Fibroblast of peridontal ligament (primary cell): ENCODE results near the gene KIAA1614.

Experiments
- DNase-seq: peaks from one replicate; pipeline ENCODE4 v3.0.0-alpha.2; 2010; ENCODE audit errors: extremely low read depth

KIAA1614 gene

DNA sequence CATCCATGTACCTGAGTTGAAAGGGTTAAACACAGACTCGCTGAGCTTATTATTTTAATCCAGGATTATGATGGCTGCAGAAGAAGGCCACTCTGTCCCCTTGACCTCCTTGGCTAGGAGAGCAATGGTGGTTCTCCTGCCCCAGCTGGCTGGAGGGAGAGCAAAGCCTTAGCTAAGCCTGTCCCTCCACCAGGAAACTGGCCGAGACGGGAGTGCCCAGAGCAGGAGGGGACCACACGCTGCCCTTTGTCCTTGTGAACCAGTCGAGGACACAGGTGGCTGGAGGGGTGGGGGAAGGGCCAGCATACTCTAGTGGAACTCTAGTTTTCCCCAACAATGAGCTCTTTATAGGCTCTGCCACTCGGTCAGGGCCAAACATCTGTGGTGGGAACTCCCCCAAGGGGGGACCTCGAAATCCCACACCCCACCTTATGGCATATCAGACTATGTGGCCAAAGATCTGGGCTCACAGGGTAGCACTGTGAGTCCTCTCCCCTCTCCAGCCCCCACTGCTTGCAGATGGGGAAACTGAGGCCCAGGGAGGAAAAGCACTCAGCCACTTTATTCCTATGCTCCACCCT is 12.9 kb downstream of the KIAA1614 start:
- DNase-seq: no peak

DNA sequence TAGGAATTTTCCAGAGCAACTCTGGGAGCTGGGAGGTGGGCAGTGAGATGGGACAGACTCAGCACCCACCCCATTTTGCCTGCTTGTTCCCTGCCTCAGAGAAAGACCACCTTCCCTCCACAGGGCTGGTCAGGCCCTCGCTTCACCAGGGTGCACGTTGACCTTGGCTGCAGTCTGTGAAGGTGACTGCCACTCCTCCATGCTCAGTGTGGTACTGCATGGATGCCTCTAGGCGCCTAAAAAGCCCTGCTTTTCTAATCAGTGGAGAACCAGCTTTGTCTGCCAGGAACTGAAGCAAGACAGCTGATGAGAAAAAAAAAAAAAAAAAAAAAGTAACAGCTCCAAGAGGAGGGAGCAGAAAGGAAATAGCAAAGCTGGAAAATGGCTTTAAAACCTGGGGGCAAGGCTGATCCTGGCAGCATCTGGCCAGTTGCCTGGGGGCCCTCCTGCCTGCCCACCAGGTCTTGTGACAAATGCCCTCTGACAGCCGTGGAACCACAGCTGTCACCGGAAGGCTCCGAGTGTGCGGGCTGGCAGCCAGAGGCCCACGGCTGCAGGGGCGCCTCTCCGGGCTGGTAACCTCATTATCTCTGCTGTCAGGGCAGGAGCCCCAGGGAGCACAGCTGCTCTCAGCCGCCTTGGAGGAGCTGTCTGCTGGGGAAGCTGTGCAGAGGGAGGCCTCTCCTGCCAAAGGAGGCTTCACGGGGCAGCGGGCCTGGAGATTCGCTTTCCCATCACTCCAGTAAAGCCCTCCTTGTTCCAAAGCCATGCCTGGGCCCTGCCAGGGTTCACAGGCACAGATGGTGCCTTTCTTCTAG is 13.7 kb downstream of the KIAA1614 start:
- peak; percentile 40 for DNase-seq

DNA sequence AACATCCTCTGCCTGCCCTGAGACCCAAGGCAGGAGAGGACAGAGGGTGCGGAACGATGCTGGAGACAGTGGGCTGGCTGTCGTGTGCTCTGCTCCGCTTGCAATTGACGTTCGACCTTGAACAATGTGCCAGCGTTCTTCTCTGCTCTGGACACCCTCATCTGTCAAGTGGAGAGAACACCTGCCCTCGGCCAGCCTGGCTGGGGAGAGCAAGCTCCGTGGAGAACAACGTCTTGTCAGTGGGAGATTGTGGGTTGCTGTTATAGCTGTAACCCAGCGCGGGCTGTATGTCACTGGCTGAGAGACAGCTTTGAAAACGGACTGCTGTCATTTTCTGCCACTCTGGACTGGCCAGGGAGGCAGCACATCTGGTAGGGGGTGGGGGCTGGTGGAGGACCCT is 14.7 kb downstream of the KIAA1614 start:
- no peak for DNase-seq

DNA sequence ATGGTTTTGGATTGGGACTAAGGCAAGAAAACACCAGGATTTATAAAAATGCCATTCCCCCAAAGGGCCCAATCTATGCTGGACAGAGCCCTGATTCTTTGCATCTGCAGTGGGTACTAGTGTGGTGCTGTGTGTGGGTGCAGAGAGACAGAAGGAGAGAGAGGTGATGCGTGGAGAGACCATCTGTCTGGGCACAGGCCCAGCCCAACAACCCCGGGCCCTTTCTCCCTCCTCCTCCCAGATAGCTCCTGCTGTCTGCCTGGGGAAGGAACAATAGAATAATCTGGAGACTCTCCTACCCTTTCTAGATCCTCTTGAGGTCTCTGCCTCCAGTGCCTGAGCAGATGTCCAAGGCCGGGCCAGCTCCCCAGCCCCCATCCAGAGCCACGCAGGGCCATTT is 15.1 kb downstream of the KIAA1614 start:
- no peak for DNase-seq

DNA sequence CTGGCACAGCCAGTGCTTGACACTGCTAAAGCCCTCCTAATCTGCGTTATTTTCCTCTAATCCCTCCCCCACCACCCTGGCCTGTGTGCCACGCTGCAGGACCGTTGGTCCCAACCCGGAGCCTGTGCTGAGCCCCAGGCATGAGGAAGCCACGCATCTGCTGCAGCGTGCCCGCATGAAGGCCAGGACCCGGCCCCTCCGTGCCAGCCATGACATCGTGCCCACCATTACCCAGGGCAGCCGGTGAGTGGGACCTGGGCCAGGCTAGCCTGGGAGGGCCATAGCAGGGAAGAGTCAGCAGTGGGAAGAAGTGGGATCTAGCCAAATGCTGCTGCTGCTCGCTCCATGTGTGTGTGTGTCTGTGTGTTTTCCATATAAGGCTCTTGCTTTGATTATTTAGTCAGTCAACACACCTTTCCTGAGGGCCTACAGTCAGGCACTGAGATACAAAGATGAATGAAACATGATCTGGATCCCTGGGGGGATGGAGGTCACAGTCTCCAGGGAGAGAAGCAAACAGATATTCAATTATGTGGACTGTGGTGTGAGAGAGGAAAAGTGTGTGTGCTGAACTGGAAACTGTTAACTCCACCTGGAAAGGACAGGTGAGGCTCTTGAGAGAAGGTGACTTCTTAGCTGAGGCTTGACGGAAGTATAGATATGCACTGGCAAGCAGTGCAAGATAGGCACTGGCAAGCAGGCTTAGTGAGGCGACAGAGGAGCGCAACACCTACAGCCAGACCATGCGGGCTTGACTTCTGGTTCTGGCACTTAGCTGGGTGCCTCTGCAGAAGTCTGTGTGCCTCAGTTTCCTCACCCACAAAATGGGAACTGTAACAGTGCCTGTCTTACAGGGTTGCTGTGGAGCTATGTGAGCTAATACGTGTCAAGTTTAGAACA is 15.9 kb downstream of the KIAA1614 start:
- DNase-seq: no peak

DNA sequence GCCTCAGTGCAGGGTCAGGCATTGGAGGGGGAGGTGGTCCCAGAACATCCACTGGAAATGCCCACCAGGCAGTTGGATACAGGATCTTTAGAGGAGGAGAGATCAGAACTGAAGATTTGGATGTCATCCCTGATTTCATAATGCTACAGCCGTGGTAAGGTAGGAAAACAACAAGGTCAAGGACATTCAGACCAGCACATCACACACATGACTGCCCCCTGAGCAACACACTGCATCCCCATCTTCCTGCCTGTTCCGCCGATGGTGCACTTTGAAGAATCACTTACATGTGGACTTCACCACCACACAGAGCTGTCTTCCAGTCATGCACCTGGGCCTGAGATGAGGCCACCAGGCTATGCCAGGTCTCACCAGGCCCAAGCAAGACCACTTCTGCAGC is 16.7 kb downstream of the KIAA1614 start:
- no peak for DNase-seq

DNA sequence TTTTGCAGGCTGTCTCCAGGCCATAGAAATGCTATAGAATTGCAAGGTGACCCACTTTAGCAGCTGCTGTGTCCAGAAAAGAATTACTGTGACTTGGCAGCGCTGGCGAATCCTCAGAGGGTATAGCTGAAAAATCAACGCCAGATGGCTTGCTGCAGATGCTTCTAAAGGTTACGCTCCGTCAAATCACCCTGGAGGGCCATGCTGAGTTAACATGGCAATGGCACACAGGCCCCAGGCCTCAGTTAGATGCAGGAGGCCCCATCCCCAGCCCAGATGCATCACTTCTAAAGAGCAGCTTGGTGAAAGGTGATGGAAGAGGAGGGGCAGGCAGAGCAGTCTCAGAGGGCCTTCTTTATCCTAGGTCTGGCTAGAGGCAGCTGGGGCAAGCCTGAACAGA is 18.0 kb downstream of the KIAA1614 start:
- DNase-seq: no peak

DNA sequence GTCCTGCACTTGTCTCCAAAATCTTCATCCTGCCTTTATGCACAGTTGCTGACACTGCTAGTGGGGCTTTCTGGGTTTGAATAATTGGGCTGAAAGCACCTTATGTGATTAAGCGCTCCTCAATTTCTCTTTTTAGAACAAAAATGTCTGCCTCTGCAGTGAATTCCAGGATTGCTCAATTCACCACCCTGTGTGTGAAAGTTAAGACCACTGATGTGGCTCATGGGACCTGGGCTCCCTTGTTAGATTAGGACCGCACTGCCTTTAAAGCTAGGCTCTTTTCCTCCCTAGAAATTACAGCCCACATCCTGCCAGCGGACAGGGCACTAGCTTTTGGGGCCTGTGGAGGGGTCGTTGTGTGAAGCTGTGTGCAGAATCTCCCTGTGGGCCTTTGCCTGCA is 18.8 kb downstream of the KIAA1614 start:
- DNase-seq: no peak

DNA sequence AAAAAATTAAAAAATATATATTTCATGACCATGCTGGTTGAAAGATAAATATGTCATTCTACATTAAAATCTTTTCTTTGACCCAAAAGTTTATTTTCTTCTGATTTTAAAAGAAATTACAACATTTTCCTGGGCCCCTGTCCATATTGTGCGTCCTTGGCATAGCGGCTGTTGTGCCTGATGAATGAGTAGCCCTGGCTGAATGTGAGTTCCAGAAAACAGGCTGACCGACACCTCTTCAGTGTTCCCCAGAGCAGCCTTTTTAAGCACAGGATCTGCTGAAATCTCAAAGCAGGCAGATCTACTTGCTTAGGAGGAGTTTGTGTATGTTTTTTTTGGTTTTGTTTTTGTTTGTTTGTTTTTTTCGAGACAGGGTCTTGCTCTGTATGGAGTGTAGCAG is 19.7 kb downstream of the KIAA1614 start:
- no peak for DNase-seq

DNA sequence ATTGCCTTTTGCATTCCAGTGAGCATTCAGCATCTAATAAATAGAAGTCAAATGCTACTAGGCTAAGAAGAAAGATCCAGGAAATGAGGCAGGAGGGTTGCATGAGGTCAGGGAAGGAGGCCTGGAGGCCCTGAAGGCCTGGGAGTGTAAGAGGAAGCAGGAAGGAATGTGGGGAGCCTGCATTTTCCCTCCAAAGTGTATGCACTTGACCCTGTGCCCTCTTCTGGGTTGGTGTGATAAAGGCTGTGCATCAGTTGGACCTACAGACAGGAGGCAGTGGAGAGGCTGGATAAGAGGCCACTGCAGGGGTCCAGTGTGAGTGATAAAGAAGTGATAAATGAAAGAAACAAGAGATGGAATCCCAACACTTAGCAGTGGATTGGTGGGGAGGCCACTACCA is 20.4 kb downstream of the KIAA1614 start:
- DNase-seq: no peak

DNA sequence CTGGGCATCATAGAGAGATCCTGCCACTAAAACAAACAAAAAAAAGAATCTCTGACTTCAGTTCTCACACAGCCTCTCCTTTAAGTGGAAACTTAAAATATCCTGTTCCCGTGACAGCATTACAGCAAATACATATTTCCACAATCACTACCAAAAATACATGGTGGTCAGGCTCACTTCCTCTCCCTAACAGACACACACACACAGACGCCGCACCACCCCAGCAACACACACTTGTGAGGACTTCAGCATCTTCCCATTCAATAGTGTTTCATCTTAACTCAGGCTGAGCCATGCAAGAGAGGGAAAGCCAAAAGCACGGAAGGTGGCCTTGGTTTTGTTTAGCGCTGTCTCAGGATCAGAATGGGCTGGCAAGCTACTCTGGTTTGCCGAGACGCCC is 21.9 kb downstream of the KIAA1614 start:
- DNase-seq: no peak

DNA sequence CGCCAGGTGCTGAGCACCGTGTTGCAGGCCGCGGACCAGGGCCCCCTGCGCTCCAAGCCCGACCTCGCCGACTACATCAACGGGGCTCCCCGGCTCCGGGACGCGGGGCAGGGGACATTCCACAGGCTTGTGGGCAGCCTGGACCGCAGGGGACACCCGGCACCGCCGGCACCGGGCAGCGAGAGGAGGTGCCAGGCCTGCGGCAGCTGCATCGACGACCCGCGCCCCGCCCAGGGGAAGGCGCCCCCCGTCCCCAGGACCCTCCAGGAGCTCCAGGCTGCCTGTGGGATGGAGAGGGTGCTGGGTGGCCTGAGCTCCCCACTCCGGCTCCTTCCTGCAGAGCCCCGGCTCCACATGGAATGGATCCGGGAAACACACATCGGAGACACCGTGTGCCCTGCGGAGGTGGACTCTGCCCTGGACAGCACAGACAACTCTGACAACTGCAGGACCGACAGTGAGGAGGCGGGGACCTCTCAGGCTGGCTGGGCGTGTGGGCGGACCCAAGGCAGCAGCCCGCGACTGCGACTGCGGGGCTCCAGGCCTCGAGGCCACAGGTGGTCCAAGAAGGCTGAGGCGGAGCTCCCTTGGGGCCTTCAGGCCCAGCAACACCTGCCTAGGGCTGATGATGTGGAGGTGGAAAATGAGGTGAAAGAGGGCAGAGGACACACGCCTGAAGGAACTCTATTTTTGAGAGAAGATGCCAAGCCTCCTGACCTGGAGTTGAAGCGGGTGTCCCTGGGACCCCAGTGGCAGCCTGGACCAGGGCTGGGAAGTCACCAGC is 22.8 kb downstream of the KIAA1614 start:
- no peak for DNase-seq

DNA sequence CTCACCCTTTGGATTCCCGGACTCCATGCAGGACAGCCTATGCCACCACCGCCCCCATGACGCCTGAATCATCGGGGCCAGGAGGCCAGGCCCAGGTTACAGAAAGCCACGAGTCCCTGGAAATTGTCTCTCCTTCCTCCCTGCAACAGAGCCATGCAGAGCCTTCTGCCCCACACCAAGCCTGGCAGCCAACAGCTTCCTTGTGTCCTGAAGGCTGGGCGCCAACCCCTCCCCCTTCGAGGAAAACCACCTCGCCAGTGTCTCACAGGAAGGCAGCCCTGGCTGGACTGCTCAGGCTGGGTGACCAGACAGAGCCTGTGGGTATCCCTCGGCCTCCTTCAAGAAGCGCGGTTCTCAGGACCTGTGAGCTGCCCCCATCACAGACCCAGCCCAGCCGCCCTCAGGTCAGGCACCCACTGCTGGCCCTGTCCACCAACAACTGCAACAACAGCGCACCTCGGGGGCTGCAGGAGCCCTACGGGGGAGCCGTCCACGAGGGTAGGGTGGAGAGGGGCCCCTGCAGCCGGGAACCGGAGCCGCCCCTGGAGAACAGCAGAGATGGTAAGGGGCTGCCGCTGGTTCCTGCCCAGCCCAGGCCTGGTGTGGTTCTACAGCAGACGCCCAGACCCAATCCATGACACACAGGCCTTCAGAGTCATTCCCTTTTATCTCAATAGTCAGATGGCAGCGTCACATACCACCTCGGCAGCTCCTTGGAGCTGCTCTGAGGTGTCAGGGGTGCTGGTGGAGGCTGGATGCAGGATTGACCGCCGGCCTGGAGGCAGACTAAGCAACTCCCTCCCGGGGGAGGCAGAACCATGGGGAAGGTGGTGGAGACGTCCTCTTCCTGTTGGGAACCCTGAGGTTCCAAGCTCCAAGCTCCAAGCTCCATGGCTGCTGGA is 23.7 kb downstream of the KIAA1614 start:
- no peak for DNase-seq

DNA sequence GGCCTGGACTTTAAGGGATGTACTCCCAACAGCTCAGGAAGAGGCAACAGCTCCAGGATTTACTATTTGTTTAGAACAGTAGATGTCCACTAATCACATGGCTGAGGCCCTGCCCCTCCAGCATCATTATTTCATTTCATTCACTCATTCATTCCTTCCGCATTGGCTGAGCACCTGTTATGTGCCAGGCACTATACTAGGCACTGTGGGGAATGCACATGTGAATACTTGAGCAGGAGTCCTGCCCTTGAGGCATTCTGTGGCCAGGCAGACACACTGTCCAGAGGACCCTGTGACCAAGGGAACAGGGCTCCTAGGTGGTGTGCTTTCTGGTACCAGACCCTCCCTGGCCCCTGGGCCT is 24.3 kb downstream of the KIAA1614 start:
- no peak for DNase-seq

DNA sequence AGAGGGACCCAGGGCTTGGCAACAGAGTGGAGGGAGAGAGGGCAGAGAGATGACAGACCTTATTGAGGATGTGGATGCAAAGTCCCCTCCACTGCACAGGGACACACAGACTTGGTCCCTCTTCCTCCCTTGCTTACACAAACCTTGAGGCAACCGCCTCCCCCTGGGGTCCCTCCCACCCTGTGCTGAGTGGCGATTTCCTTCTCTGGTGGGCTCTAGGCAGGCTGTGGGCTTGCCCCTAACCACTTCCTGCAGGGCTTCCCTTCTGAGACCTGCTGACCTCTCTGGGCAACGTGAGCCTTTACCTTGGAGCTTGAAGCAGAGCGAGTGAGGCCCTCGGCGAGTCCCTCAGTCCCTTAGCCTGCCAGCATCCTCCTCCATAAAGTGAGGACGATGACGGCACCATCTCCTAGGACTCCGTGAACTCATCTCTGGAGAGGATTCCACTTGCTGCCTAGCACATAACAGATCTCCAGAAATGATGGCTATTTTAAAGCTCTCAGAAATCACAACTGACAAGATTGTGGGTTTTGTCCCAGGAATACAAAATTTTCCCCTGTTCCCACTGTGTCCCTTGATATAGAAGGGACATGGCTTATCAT is 25.0 kb downstream of the KIAA1614 start:
- no peak for DNase-seq

DNA sequence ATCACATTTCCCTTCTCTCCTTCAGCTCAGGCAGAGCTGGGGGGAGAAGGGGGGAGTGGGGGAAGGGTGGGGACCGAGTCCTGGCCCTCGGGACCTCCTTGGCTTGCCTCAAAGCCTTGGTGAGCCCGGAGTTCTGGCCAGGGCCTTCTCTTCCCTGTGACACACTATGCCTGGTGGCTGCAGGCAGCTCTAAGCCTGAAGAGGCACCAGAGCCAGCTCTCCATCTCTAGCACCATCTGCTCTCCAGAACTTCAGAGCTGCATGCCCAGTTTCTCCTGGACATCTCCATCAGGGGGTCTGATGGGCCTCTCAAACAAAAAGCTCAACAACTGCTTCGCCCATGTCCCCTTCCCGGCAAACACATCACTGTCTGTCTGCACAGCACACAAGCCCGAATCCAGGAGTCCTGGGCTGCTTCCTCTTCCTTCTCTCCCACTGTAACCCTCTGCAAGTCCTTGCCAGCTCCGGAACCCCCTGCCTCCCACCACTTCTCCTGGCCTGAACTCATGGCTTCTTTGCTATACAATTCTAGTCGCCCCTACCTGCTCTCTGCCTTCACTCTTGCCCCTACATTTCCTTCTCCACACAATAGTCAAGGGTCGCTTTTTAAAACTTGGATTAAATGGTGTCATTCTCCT is 26.5 kb downstream of the KIAA1614 start:
- no peak for DNase-seq

DNA sequence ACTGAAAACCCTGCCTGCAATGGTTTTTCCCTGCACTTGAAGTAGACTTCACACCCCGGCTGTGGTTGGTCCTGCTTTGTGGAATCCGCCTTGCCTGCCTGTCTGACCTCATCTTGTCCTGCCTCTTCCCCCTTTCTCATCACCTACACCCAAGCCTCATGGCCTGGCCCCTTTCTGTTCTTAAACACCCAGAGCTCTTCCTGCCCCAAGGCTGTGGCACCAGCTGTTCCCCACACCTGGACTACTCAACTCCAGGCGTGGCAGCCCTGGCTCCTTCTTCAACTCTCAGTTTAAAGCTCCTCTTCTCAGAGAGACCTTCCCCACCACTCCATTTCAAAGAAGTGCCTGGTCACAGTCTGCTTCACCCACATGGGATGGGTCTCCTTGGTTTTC is 27.0 kb downstream of the KIAA1614 start:
- DNase-seq: no peak

DNA sequence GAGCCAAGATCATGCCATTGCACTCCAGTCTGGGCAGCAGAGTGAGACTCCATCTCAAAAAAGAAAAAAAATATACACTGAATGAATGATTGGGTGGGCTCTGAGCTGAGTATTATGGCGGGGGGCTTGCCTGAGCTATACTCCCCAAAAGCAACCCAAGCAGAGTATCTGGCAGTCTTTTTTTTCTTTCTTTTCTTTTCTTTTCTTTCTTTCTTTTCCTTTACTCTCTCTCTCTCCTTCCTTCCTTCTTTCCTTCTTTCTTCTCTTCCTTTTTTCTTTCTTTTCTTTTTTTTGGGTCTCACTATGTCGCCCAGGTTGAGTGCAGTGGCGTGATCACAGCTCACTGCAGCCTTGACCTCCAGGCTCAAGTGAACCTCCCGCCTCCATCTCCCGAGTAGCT is 27.7 kb downstream of the KIAA1614 start:
- DNase-seq: no peak

DNA sequence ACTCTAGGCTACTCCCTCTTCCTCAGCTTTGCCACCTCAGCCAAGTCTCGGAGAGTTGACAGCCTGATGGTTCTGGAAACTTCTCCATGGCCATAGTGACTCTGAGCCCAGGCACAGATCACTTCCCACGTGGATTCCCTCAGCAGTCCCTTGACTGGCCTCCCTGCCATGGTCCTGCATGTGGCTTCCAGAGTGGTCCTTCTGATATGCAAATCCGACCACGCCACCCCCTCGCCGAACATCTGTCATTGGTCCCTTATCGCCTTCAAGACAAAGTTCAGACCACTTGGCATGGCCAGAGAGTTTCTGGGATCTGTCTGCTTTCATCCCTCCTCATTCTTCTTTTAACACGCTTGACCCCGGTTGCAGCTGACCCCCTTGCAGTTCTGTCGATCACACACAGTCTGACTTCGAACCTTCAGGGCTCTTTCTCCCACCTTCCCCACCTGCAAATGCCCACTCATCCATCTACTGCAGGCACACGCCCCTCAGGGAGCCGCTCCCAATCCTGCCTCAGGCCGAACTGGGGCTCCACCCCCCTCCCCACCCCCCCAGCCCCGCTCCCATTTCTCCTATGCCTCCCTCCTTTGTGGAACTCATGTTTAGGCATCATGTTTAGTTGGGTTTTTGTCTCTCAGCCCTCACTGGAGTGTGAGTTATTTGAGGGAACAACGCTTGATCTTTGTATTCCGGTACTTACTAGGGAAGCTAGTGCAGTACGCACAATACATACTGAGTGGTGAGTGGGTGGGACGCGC is 29.0 kb downstream of the KIAA1614 start:
- no peak for DNase-seq
